Suprapubic skin (tissue), 4 donors: ENCODE results near the gene TEX261.

Experiments used
- POLR2A ChIP-seq, 2 donors: fragments of 450-650 bp; IDR thresholded peaks; one replicate each; pipeline ENCODE4 v1.6.1; 2017; ENCODE audit warnings: antibody characterized with exemption in 2 of 2, mild to moderate bottlenecking in 2 of 2, moderate library complexity in 2 of 2
- POLR2AphosphoS5 ChIP-seq, 3 donors: sonication (generic); formaldehyde crosslinking; IDR thresholded peaks; one replicate each; pipeline ENCODE4 v1.6.1; 2017; ENCODE audit warnings: antibody characterized with exemption in 3 of 3
- TF ChIP-seq, protein P1 (sequence below), 2 donors: fragments of 200-600 bp in 1 of 2; fragments of 450-650 bp in 1 of 2; sonication (generic) in 1 of 2; IDR thresholded peaks; one replicate each; pipeline ENCODE4 v1.5.1; 2016 to 2019; ENCODE audit warnings: antibody characterized with exemption in 2 of 2, mild to moderate bottlenecking in 1 of 2, moderate library complexity in 1 of 2

DNA sequence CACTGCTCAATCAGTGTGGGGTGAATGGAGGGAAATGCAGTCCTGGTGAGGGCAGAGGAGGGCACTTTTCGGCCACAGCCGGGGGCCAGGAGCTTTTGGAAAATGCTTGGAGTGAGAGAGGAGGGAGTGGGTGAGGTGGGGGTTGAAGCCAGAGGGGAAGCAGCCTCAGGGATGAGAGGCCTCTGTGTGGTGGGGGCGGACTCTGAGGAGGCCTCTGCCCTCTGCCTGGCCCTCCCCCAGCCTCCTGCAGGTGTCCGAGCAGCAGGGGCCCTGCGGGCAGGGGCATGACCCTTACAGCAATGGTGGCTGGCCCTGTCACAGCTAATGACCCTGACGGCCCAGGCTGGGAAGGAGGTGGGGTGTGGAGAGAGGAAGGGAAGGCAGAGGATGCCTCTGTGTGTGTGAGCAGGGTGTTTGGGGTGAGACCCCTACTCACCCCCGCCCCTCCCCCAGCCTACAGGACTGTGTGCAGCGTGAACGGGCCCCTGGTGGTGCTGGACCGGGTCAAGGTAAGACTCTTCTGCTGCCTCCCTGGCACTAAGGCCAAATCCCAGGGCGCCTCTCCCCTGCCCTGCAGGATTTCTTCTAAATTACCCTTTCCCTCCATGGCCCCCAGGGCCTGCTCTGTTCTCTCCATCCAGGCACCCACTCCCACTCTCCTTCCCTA lies 51.3 kb downstream of the TEX261 start:
- TF ChIP-seq, protein P1, sequence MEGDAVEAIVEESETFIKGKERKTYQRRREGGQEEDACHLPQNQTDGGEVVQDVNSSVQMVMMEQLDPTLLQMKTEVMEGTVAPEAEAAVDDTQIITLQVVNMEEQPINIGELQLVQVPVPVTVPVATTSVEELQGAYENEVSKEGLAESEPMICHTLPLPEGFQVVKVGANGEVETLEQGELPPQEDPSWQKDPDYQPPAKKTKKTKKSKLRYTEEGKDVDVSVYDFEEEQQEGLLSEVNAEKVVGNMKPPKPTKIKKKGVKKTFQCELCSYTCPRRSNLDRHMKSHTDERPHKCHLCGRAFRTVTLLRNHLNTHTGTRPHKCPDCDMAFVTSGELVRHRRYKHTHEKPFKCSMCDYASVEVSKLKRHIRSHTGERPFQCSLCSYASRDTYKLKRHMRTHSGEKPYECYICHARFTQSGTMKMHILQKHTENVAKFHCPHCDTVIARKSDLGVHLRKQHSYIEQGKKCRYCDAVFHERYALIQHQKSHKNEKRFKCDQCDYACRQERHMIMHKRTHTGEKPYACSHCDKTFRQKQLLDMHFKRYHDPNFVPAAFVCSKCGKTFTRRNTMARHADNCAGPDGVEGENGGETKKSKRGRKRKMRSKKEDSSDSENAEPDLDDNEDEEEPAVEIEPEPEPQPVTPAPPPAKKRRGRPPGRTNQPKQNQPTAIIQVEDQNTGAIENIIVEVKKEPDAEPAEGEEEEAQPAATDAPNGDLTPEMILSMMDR (IDR thresholded peaks at IDR 0.05), result no peak
- TF ChIP-seq POLR2AphosphoS5 (IDR thresholded peaks at IDR 0.05) (no peak), POLR2A (IDR thresholded peaks at IDR 0.05) (no peak)
